Tibial nerve (tissue), 4 donors: Measurements from ENCODE around the gene CASS4.

Source experiments
- CTCF ChIP-seq, 5 experiments: fragments of 200-600 bp in 3 of 5; fragments of 450-650 bp in 2 of 5; sonication (generic) in 3 of 5; IDR thresholded peaks; one replicate each; pipeline ENCODE4 v1.5.1; 2016 to 2019; ENCODE audit warnings: antibody characterized with exemption in 5 of 5, mild to moderate bottlenecking in 3 of 5, moderate library complexity in 2 of 5
- EP300 ChIP-seq, 2 donors: sonication (generic); formaldehyde crosslinking; IDR thresholded peaks; one replicate each; pipeline ENCODE4 v1.6.1; 2017; ENCODE audit warnings: antibody characterized with exemption in 2 of 2, mild to moderate bottlenecking in 1 of 2
- POLR2A ChIP-seq, 2 donors: fragments of 450-650 bp; IDR thresholded peaks; one replicate each; pipeline ENCODE4 v1.6.1; 2017; ENCODE audit warnings: antibody characterized with exemption in 2 of 2, mild to moderate bottlenecking in 2 of 2, moderate library complexity in 2 of 2

- TF ChIP-seq POLR2A (IDR thresholded peaks at IDR 0.05) (no peak), CTCF (IDR thresholded peaks at IDR 0.05) (no peak), EP300 (IDR thresholded peaks at IDR 0.05) (no peak)
These were observed 22.3 kb upstream of the CASS4 start for GRCh38 chr20:56389807-56390206.
